Measurements from ENCODE around the gene SPNS1. TPM values are rescaled to one million over a fixed set of nuclear protein-coding genes. Genes with fewer than 3 reads are reported as not detected.

The SPNS1 gene
- total and polyA plus RNA-seq, 2 donors (not counting 1 experiment from before 2014, with no cell fraction given), result 36.4 to 47.6 TPM

DNA sequence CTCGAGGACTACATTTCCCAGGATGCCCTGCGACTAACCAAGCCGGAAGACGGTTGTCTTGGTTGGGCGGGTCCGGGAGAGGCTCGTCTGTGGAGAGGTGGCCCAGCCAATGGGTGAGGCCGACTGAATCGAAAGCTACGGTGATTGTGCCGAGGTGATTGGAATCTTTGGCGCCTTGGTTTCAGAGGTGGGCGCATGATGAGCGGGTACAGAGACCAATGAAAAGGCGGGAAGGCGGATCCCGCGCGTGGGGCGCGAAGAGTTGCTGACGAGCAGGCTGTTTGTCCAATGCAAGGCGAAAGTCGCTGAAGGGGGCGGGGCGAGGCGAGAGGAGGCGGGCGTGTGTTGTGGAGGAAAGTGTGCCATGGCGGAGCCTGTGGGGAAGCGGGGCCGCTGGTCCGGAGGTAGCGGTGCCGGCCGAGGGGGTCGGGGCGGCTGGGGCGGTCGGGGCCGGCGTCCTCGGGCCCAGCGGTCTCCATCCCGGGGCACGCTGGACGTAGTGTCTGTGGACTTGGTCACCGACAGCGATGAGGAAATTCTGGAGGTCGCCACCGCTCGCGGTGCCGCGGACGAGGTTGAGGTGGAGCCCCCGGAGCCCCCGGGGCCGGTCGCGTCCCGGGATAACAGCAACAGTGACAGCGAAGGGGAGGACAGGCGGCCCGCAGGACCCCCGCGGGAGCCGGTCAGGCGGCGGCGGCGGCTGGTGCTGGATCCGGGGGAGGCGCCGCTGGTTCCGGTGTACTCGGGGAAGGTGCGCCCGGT lies 23.7 kb upstream of the SPNS1 start, which contains the start of gene NFATC2IP:
Gene NFATC2IP, plus strand, starts transcription at position 290 of the 762 bp plus-strand sequence. Its CDS starts 75 bp downstream, at position 365.
- TF ChIP-seq, protein P1, sequence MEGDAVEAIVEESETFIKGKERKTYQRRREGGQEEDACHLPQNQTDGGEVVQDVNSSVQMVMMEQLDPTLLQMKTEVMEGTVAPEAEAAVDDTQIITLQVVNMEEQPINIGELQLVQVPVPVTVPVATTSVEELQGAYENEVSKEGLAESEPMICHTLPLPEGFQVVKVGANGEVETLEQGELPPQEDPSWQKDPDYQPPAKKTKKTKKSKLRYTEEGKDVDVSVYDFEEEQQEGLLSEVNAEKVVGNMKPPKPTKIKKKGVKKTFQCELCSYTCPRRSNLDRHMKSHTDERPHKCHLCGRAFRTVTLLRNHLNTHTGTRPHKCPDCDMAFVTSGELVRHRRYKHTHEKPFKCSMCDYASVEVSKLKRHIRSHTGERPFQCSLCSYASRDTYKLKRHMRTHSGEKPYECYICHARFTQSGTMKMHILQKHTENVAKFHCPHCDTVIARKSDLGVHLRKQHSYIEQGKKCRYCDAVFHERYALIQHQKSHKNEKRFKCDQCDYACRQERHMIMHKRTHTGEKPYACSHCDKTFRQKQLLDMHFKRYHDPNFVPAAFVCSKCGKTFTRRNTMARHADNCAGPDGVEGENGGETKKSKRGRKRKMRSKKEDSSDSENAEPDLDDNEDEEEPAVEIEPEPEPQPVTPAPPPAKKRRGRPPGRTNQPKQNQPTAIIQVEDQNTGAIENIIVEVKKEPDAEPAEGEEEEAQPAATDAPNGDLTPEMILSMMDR (IDR thresholded peaks at IDR 0.05), result no peak
- TF ChIP-seq EZH2 (IDR thresholded peaks at IDR 0.05; ENCODE audit: borderline replicate concordance, insufficient read depth, low read depth, low read length, poor library complexity, severe bottlenecking), result no peak
- peaks cover 19% of the 10 kb centered on the region for H4K20me1 ChIP-seq (ENCODE audit: control insufficient read depth, insufficient read depth, low read length, poor library complexity, severe bottlenecking)
- Mint-ChIP-seq H3K9me3 (ENCODE audit: insufficient read depth) (no peaks in the 10 kb centered on the region), H3K27me3 (no peaks in the 10 kb centered on the region), H3K4me1 (peaks cover 30% of the 10 kb centered on the region), H3K4me3 (peak within 1 kb of the TSS; percentile 90), H3K27ac (peak within 1 kb of the TSS; percentile 88)
- H3K9me3 ChIP-seq (ENCODE audit: control extremely low read depth in 1 of 3, control insufficient read depth in 2 of 3, insufficient read depth in 1 of 3, low read length in 2 of 3), result no peaks in the 10 kb centered on the region
- WGBS (ENCODE audit: insufficient coverage), result under 1% methylated on average over 79 of the region's 79 CpGs
- peak; percentile 95 for ATAC-seq (ENCODE audit: low read depth)
- H3K9ac ChIP-seq (ENCODE audit: low read length), result peak within 1 kb of the TSS; percentile 78
- ChIA-PET POLR2A (interaction anchor here (0.5 to 2.0 kb wide), 7 partner anchors 20 to 128 kb away, joined by 3 to 18 read pairs (median 8); partner anchors contain the start of genes ATXN2L, RABEP2, SH2B1 and TUFM), CTCF (interaction anchor here (0.6 to 2.9 kb wide), 3 partner anchors 27 to 1661 kb away, joined by 4 to 10 read pairs (median 8); no protein-coding TSS in a partner anchor)
- H2AFZ ChIP-seq (ENCODE audit: insufficient read depth, low read depth, low read length, poor library complexity, severe bottlenecking), result peak within 1 kb of the TSS; percentile 97
- H3K27me3 ChIP-seq (replicated peaks in 1 of 4; ENCODE audit: control extremely low read depth in 1 of 4, control insufficient read depth in 3 of 4, insufficient read depth in 4 of 4, low read length in 3 of 4), result no peaks in the 10 kb centered on the region
- peaks cover 47% of the 10 kb centered on the region for H3K79me2 ChIP-seq (ENCODE audit: control insufficient read depth, insufficient read depth, low read length)
- peak within 1 kb of the TSS; percentile 52 to 90 (median 80) for H3K4me3 ChIP-seq (ENCODE audit: control extremely low read depth in 1 of 5, extremely low read depth in 1 of 5, insufficient read depth in 1 of 5, low read depth in 2 of 5, low read length in 4 of 5)
- peak; percentile 100 for DNase-seq
- peak within 1 kb of the TSS; percentile 51 to 79 for H3K27ac ChIP-seq (ENCODE audit: low read length in 2 of 2)
- peaks cover 0 to 20% of the 10 kb centered on the region in 2 experiments for H3K36me3 ChIP-seq (replicated peaks in 1 of 2; ENCODE audit: control extremely low read depth in 1 of 2, control insufficient read depth in 1 of 2, extremely low read depth in 1 of 2, insufficient read depth in 2 of 2, low read length in 1 of 2)
- H3K4me1 ChIP-seq (ENCODE audit: control insufficient read depth in 2 of 2, insufficient read depth in 2 of 2, low read length in 2 of 2), result peaks cover 10 to 21% of the 10 kb centered on the region in 2 donors
- intact Hi-C loops (cut with micrococcal nuclease), result loop anchor here (1.0 kb wide), 4 partner anchors 23 to 127 kb away; partner anchors contain the start of genes SH2B1 and SPNS1
- H3K4me2 ChIP-seq (replicated peaks; ENCODE audit: low read depth, low read length, poor library complexity, severe bottlenecking), result peak within 1 kb of the TSS; percentile 93
